LNCaP clone FGC (cell line): ENCODE data around the gene APOA4.

Source experiments
- DNase-seq: peaks from one replicate; pipeline ENCODE4 v3.0.0-alpha.2; 2011; ENCODE audit warnings: low read depth
- H3K4me3 ChIP-seq: 2 replicates; pipeline ENCODE4 v1.5.1; 2011; ENCODE audit warnings: mild to moderate bottlenecking, low read depth, low read length, control low read depth
- CTCF ChIP-seq: IDR thresholded peaks from 2 replicates; pipeline ENCODE4 v1.5.1; 2012; ENCODE audit warnings: mild to moderate bottlenecking; ENCODE audit not compliant: control insufficient read depth, insufficient read depth; ENCODE audit errors: extremely low read depth

APOA4 gene

GRCh38 chr11:116823031-116823843 is at the start of gene APOA4:
Gene APOA4 (minus strand): TSS chr11:116823304. CDS start chr11:116823191, 113 bp downstream.
- TF ChIP-seq CTCF: no peak
- no peak for DNase-seq
- H3K4me3 ChIP-seq: no peak within 1 kb of the TSS

- TF ChIP-seq CTCF: no peak
- no peak for DNase-seq
- no peak overlapping the region for H3K4me3 ChIP-seq
Observed at GRCh38 chr11:116871248-116871647, 48.1 kb upstream of the APOA4 start.

GRCh38 chr11:116870054-116870453 is 47.0 kb upstream of the APOA4 start:
- DNase-seq: no peak
- TF ChIP-seq CTCF: no peak
- H3K4me3 ChIP-seq: no peak overlapping the region

GRCh38 chr11:116869610-116870009 is 46.5 kb upstream of the APOA4 start:
- H3K4me3 ChIP-seq: no peak overlapping the region
- DNase-seq: peak; percentile 89
- TF ChIP-seq CTCF: no peak

- no peak for TF ChIP-seq CTCF
- no peak overlapping the region for H3K4me3 ChIP-seq
- no peak for DNase-seq
Observed at GRCh38 chr11:116868066-116868465, 45.0 kb upstream of the APOA4 start.

- H3K4me3 ChIP-seq: no peak overlapping the region
- DNase-seq: no peak
- no peak for TF ChIP-seq CTCF
Observed at GRCh38 chr11:116867619-116868018, 44.5 kb upstream of the APOA4 start.
